Kidney epithelial cell (primary cell): ENCODE data around the gene OOEP. TPM values are rescaled to one million over a fixed set of nuclear protein-coding genes. Genes with fewer than 3 reads are reported as not detected.
"Not testable (repeated sequence)": the region's sequence is repeated elsewhere in the genome, so short reads cannot be mapped to it uniquely, and the experiment has no call there.

ENCODE experiments used
- DNase-seq: peaks from one replicate; pipeline ENCODE4 v3.0.0-alpha.2; 2010; ENCODE audit warnings: low read depth
- H3K27me3 ChIP-seq: 2 replicates; pipeline ENCODE4 v1.6.0; 2011; ENCODE audit warnings: low read length; ENCODE audit not compliant: control insufficient read depth, insufficient read depth
- H3K36me3 ChIP-seq: 2 replicates; pipeline ENCODE4 v1.5.1; 2011; ENCODE audit warnings: low read length; ENCODE audit not compliant: control insufficient read depth, insufficient read depth
- H3K4me3 ChIP-seq: 2 replicates; pipeline ENCODE4 v1.5.1; 2011; ENCODE audit warnings: low read depth, mild to moderate bottlenecking, control low read depth, low read length
- total RNA-seq: library from RNA; depleted of rRNA; stranded (reverse); fragments of >200 nt; gene quantifications from 2 replicates; pipeline ENCODE4 v1.2.3, GENCODE V29; 2015
- TF ChIP-seq, protein P1 (sequence below): IDR thresholded peaks from 2 replicates; pipeline ENCODE4 v1.5.1; 2011; ENCODE audit warnings: mild to moderate bottlenecking, moderate library complexity, low read length, control low read depth, inconsistent platforms; ENCODE audit not compliant: insufficient read depth, poor library complexity, severe bottlenecking

OOEP gene
- total RNA-seq, 1 donor from 2014 or later: 0.50 TPM

DNA sequence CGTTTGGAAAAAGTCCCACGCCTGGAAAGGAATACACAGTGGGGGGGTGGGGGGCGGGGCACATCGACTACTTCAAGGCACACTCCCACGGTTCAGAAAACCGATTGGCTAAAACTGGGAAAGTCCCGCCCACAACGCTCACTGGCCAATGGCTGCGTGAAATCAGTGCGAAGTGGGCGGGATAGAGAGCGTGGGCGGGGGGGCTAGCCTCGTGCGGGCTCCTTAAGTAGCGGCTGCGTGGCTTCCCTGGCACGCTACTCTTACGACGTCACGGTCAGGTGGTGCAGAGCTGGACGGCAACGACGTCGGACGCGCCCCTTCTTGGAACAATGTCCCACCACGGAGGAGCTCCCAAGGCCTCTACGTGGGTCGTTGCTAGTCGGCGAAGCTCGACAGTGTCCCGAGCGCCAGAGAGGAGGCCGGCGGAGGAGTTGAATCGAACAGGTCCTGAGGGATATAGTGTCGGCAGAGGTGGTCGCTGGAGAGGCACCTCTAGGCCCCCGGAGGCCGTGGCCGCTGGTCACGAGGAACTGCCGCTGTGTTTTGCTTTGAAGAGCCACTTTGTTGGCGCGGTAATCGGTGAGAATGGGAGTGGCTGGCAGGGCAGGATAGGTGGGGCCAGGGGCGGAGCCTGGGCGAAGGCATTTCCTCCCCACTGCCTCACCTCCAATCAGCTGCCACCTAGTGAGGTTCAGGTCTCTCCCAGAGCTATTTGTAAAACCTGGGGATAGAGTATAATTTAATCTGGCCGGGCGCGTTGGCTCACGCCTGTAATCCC, 25.1 kb upstream of the OOEP start, which contains the start of gene DDX43:
DDX43 (plus strand) TSS at position 252 of the 778 bp plus-strand sequence; CDS start at position 330, 78 bp downstream.
- Histone ChIP-seq H3K4me3 (peak within 1 kb of the TSS; percentile 18), H3K36me3 (no peaks in the 10 kb centered on the region), H3K27me3 (no peaks in the 10 kb centered on the region)
- DNase-seq: no peak
- TF ChIP-seq, protein P1, sequence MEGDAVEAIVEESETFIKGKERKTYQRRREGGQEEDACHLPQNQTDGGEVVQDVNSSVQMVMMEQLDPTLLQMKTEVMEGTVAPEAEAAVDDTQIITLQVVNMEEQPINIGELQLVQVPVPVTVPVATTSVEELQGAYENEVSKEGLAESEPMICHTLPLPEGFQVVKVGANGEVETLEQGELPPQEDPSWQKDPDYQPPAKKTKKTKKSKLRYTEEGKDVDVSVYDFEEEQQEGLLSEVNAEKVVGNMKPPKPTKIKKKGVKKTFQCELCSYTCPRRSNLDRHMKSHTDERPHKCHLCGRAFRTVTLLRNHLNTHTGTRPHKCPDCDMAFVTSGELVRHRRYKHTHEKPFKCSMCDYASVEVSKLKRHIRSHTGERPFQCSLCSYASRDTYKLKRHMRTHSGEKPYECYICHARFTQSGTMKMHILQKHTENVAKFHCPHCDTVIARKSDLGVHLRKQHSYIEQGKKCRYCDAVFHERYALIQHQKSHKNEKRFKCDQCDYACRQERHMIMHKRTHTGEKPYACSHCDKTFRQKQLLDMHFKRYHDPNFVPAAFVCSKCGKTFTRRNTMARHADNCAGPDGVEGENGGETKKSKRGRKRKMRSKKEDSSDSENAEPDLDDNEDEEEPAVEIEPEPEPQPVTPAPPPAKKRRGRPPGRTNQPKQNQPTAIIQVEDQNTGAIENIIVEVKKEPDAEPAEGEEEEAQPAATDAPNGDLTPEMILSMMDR: no peak

DNA sequence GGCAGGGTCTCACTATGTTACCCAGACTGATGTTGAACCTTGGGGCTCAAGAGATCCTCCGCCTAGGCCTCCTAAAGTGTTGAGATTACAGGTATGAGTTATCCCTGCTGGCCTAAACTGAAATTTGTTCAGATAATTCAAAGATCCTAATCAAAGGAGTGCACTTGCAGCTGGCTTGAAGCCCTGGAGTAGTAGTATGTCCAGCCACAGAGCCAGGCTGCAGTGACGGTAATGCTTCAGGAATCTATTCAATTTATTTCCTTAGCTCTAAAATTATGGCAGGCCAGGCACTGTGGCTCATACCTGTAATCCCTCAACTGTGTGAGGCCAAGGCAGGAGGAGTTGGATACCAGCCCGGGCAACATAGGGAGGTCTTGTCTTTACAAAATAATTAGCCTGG, 23.6 kb upstream of the OOEP start:
- Histone ChIP-seq H3K4me3 (no peak overlapping the region), H3K27me3 (no peaks in the 10 kb centered on the region), H3K36me3 (no peaks in the 10 kb centered on the region)
- no peak for DNase-seq
- TF ChIP-seq, protein P1: no peak

DNA sequence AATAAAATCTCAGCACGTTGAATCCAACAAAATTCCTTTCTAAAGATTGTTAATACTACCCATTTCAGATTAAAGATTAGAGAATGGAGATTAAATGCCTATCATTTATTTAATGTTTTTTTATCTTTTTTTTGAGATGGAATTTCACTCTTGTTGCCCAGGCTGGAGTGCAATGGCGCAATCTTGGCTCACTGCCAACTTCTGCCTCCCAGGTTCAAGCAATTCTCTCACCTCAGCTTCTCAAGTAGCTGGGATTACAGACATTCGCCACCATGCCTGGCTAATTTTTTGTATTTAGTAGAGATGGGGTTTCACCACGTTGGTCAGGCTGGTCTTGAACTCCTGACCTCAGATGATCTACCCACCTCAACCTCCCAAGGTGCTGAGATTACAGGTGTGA, 22.5 kb upstream of the OOEP start:
- H3K27me3 ChIP-seq, DNase-seq, H3K36me3 ChIP-seq, H3K4me3 ChIP-seq: not testable (repeated sequence)

DNA sequence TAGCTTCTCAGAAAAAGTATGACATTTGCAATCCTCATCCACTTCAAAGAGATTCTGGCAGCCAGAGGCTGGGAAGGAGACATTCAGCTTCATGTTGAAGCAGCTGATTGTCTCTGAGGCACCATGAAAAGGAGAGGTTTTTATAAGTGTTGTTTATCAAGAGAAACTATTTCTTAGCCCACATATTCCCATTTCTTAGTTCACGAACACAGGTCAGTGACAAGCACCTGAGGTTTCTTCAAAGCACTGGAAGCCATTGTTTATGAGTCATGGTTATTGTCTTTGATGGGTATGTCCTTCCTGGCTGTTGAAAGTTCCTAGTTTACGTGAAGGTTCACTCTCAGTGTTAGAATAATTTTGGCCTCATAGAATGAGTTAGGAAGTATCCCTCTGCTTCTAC, 22.0 kb upstream of the OOEP start:
- no peak for DNase-seq
- Histone ChIP-seq H3K27me3 (no peaks in the 10 kb centered on the region), H3K4me3 (no peak overlapping the region), H3K36me3 (no peaks in the 10 kb centered on the region)
- TF ChIP-seq, protein P1: no peak

DNA sequence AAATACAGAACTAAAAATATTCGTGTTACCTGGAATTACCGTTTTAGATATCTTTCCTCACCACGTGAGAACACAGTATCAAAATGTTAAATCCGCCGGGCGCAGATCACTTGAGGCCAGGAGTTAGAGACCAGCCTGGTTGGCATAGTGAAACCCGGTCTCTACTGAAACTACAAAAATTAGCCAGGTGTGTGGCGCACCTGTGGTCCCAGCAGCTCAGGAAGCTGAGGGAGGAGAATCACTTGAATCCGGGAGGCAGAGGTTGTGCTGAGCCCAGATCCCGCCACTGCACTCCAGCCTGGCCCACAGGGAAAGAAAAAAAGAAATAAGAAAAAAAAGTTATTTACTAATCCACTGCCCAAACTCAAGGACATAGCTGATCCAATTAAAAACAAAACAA, 20.2 kb upstream of the OOEP start:
- DNase-seq: no peak
- TF ChIP-seq, protein P1: no peak
- Histone ChIP-seq H3K27me3 (no peaks in the 10 kb centered on the region), H3K4me3 (no peak overlapping the region), H3K36me3 (no peaks in the 10 kb centered on the region)

DNA sequence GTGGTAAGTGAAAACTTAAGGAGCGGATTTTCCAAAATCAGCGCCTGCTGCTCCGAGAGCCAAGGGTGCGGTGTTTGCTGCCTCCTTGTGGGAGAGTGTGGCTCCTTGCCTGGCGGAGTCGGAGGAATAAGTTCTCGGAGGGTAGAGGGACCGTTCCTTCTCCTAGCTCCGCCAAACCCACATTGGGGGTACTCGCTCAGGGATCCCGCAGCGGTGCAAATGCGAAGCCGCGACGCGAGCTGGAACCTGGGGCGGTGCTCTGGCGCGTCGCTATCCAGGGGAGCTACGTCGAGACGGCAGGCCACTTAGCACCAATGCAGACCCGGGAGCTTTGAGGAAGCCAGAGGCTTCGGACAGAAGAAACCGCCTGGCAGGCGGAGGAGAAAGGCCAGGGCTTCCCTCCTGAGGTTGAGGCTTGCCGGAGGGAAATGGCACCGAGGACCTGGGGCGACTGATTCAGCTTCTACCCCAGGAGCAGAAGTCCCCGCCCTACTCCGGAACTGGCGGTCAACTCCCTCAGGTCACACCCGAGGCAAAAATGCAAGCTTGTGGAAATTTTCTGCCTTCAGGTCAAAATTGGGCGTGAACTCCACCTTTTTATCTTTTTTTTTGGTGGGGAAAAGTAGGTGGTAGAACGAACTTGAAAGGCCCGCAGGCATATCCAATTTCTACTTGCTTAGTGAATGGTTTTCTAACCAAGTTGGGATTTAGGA, 19.3 kb upstream of the OOEP start:
- no peak for DNase-seq
- H3K27me3 ChIP-seq: no peaks in the 10 kb centered on the region
- no peaks in the 10 kb centered on the region for H3K36me3 ChIP-seq
- TF ChIP-seq, protein P1: peak; percentile 82
- peak overlapping the region; percentile 47 for H3K4me3 ChIP-seq
